ENCODE data around the gene CLNK. TPM values are rescaled to one million over a fixed set of nuclear protein-coding genes. Genes with fewer than 3 reads are reported as not detected.

Gene CLNK
- polyA plus RNA-seq, 4 donors, result 0.04 to 0.31 TPM; not detected in 2

DNA sequence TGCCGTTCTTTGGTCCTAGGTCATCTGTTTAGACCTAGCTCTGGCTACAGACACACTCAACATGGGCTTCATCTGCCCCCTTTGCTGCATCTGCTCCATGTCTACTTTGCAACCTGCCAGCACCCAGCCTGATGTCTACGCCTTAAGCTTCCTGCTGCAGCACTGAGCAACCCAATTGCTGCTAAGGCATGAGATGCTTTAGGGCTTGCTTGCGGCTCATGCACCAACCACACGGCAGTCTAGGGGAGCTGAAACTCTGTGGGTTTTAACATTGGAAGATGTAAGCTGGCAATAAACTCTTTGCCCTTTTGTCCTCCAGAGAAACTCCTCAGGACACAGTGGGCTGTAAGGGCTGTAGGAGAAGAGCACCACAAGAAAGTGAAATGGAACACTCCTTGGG, 11.7 kb upstream of the CLNK start:
- 87 to 92% (median 91%) methylated on average over 4 of the region's 4 CpGs for WGBS, 3 donors
- no peaks in the 10 kb centered on the region for H3K4me1 ChIP-seq (ENCODE audit: control insufficient read depth in 3 of 3, insufficient read depth in 2 of 3, low read depth in 1 of 3, low read length in 2 of 3)
- H3K27me3 ChIP-seq (ENCODE audit: control insufficient read depth in 3 of 3, insufficient read depth in 3 of 3, low read length in 3 of 3), result no peaks in the 10 kb centered on the region
- H3K4me3 ChIP-seq (ENCODE audit: low read depth in 1 of 3, low read length in 3 of 3), result no peak overlapping the region
- FAIRE-seq, result no peak
- no peak overlapping the region for H3K27ac ChIP-seq (ENCODE audit: low read depth in 1 of 3, low read length in 2 of 3)
- H3K9me3 ChIP-seq (ENCODE audit: control insufficient read depth in 2 of 2, insufficient read depth in 1 of 2, low read depth in 1 of 2, low read length in 1 of 2), result peaks cover 0 to 5% of the 10 kb centered on the region in 2 donors
- DNase-seq, result no peak
- H3K36me3 ChIP-seq (ENCODE audit: control insufficient read depth in 3 of 3, insufficient read depth in 2 of 3, low read depth in 1 of 3, low read length in 3 of 3), result no peaks in the 10 kb centered on the region

DNA sequence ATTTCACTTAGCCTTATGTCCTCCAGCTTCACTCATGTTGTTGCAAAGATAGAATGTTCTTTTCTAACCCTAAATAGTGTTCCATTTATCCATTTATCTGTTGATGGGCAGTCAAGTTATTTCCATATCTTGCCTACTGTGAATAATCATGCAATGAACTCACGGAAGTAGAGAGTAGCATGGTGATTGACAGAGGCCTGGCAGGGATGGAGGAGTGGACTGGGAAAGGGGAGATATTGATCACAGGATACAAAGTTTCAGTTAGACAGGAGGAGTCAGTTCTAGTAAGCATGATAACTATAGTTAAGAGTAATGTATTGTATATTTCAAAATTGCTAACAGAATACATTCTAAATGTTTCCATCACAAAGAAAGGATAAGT, 10.3 kb upstream of the CLNK start:
- peak in 1 of 2 donors; percentile 32 for DNase-seq
- Histone ChIP-seq H3K27me3 (ENCODE audit: control insufficient read depth in 3 of 3, insufficient read depth in 3 of 3, low read length in 3 of 3) (no peaks in the 10 kb centered on the region), H3K4me3 (ENCODE audit: low read depth in 1 of 3, low read length in 3 of 3) (no peak overlapping the region), H3K9me3 (ENCODE audit: control insufficient read depth in 2 of 2, insufficient read depth in 1 of 2, low read depth in 1 of 2, low read length in 1 of 2) (peaks cover 0 to 5% of the 10 kb centered on the region in 2 donors), H3K27ac (ENCODE audit: low read depth in 1 of 3, low read length in 2 of 3) (no peak overlapping the region), H3K4me1 (ENCODE audit: control insufficient read depth in 3 of 3, insufficient read depth in 2 of 3, low read depth in 1 of 3, low read length in 2 of 3) (no peaks in the 10 kb centered on the region), H3K36me3 (ENCODE audit: control insufficient read depth in 3 of 3, insufficient read depth in 2 of 3, low read depth in 1 of 3, low read length in 3 of 3) (no peaks in the 10 kb centered on the region)
- no peak for FAIRE-seq
- 54 to 74% (median 67%) methylated on average over 1 of the region's 1 CpG for WGBS, 3 donors

DNA sequence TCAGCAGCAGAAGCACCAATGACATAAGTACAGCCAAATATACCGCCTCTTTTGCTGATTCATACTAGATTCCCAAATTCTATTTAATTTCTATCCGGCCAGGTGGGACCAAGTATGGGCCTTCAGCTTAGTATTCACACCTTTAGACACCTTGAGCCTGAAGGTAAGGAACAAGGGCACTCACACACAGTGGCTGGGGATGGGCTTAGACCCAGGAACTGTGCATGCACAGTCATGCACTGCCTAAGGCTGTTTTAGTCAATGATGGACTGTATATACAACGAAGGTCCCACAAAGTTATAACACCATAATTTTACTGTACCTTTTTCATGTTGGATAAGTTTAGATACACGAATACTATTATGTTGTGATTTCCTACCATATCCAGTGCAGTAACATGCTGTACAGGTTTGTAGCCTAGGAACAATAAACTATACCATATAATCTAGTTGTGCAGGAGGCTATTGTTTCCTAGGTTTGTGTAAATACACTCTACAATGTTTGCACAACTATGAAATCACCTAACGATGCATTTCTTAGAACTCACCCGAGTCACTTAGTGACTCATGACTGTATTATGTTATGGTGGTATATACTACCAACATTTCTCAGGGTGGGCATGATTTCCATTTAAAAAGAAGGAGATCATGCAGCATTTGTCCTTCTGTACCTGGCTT, 9.7 kb upstream of the CLNK start:
- peaks cover 0 to 5% of the 10 kb centered on the region in 2 donors for H3K9me3 ChIP-seq (ENCODE audit: control insufficient read depth in 2 of 2, insufficient read depth in 1 of 2, low read depth in 1 of 2, low read length in 1 of 2)
- H3K4me1 ChIP-seq (ENCODE audit: control insufficient read depth in 3 of 3, insufficient read depth in 2 of 3, low read depth in 1 of 3, low read length in 2 of 3), result no peaks in the 10 kb centered on the region
- DNase-seq (peak in 1 of 2 donors; percentile 30), FAIRE-seq (no peak)
- H3K27me3 ChIP-seq (ENCODE audit: control insufficient read depth in 3 of 3, insufficient read depth in 3 of 3, low read length in 3 of 3), result no peaks in the 10 kb centered on the region
- H3K27ac ChIP-seq (ENCODE audit: low read depth in 1 of 3, low read length in 2 of 3), result no peak overlapping the region
- 55 to 78% (median 57%) methylated on average over 6 of the region's 6 CpGs for WGBS, 3 donors
- no peak overlapping the region for H3K4me3 ChIP-seq (ENCODE audit: low read depth in 1 of 3, low read length in 3 of 3)
- H3K36me3 ChIP-seq (ENCODE audit: control insufficient read depth in 3 of 3, insufficient read depth in 2 of 3, low read depth in 1 of 3, low read length in 3 of 3), result no peaks in the 10 kb centered on the region

DNA sequence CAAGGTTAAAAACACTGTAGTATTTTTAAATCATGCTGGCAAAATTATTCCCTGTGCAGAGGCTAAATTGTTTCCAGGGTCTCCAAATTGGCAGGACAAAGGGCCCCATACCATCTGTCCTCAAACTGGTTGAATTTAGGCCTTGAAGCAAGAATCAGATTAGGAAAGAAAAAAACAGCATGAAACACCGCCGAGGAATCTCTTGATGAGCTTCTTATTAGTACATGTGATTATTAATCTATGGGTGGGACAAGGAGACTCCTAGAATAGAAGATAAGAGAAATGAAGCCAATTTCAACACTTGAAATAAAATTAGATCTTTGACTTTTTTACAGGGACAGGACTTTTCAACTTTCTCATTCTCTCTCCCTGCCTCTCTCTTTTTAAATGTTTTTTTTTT, 7.1 kb upstream of the CLNK start:
- FAIRE-seq, result no peak
- WGBS, 3 donors, result 36 to 64% (median 44%) methylated on average over 2 of the region's 2 CpGs
- H3K4me3 ChIP-seq (ENCODE audit: low read depth in 1 of 3, low read length in 3 of 3), result no peak overlapping the region

DNA sequence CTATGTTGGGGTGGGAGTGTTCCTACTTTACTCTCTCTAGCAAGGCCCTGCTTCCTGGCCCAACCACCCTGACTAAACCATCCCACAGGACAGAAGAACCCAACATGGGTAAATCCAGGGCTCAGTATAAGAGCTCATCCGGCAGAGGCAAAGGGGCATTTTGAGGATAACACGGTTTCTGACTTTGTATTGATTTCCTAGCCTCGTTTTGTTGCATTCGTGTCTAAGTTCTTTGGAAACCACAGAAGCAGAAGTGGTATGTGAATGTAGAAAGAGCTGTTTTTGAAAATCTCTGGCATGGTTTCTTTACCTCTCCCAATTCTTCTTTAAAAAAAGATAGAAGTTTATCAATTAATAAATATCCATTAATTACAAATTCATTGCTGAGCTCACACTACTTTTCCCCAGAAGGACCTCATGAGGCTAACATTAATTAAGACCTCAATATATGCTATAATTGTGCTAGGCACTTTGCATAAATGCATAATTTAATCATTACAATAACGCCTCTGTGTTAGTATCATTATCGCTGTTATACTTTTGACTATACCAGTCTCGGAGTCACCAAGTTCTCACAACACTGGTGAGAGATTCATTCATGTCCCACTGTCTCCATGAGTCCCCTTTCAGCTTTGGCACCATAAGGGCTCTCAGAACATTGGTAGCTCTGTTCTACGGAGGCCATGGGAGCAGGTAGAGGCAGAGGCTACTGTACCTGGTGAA, 5.8 kb upstream of the CLNK start:
- 78 to 87% (median 84%) methylated on average over 8 of the region's 8 CpGs for WGBS, 3 donors
- no peak for FAIRE-seq

More for the DNA sequence above, 7.1 kb upstream of the CLNK start:
- H3K36me3 ChIP-seq (ENCODE audit: control insufficient read depth in 3 of 3, insufficient read depth in 2 of 3, low read depth in 1 of 3, low read length in 3 of 3), result no peaks in the 10 kb centered on the region
- H3K27ac ChIP-seq (ENCODE audit: low read depth in 1 of 3, low read length in 2 of 3), result no peak overlapping the region
- H3K27me3 ChIP-seq (ENCODE audit: control insufficient read depth in 3 of 3, insufficient read depth in 3 of 3, low read length in 3 of 3), result no peaks in the 10 kb centered on the region
- H3K9me3 ChIP-seq (ENCODE audit: control insufficient read depth in 2 of 2, insufficient read depth in 1 of 2, low read depth in 1 of 2, low read length in 1 of 2), result no peaks in the 10 kb centered on the region
- DNase-seq, result no peak
- H3K4me1 ChIP-seq (ENCODE audit: control insufficient read depth in 3 of 3, insufficient read depth in 2 of 3, low read depth in 1 of 3, low read length in 2 of 3), result no peaks in the 10 kb centered on the region

DNA sequence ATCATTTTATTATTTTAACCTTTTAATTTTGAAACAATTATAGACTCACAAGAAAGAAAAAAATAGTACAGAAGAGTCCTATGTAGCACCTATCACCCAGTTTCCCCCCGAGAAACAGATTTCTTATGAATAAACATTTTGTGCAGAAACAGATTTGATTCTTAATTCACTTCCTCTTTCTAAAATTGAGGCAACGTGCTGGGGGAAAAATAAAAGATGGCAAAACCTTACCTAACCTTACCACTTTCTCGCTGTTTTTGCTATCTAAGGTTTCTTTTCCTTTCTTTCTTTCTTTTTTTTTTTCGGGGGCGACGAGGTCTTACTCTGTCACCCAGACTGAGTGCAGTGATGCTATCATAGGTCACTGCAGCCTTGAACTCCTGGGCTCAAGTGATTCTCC, 4.3 kb upstream of the CLNK start:
- FAIRE-seq (no peak), DNase-seq (no peak)
- no peaks in the 10 kb centered on the region for H3K36me3 ChIP-seq (ENCODE audit: control insufficient read depth in 3 of 3, insufficient read depth in 2 of 3, low read depth in 1 of 3, low read length in 3 of 3)
- H3K27me3 ChIP-seq (ENCODE audit: control insufficient read depth in 3 of 3, insufficient read depth in 3 of 3, low read length in 3 of 3), result no peaks in the 10 kb centered on the region
- no peak overlapping the region for H3K4me3 ChIP-seq (ENCODE audit: low read depth in 1 of 3, low read length in 3 of 3)
- no peak overlapping the region for H3K27ac ChIP-seq (ENCODE audit: low read depth in 1 of 3, low read length in 2 of 3)
- WGBS, 3 donors, result 71 to 84% (median 82%) methylated on average over 6 of the region's 6 CpGs
- H3K9me3 ChIP-seq (ENCODE audit: control insufficient read depth in 2 of 2, insufficient read depth in 1 of 2, low read depth in 1 of 2, low read length in 1 of 2), result no peaks in the 10 kb centered on the region
- H3K4me1 ChIP-seq (ENCODE audit: control insufficient read depth in 3 of 3, insufficient read depth in 2 of 3, low read depth in 1 of 3, low read length in 2 of 3), result no peaks in the 10 kb centered on the region

More for the DNA sequence above, 5.8 kb upstream of the CLNK start:
- no peak overlapping the region for H3K27ac ChIP-seq (ENCODE audit: low read depth in 1 of 3, low read length in 2 of 3)
- no peaks in the 10 kb centered on the region for H3K4me1 ChIP-seq (ENCODE audit: control insufficient read depth in 3 of 3, insufficient read depth in 2 of 3, low read depth in 1 of 3, low read length in 2 of 3)
- H3K9me3 ChIP-seq (ENCODE audit: control insufficient read depth in 2 of 2, insufficient read depth in 1 of 2, low read depth in 1 of 2, low read length in 1 of 2), result no peaks in the 10 kb centered on the region
- H3K4me3 ChIP-seq (ENCODE audit: low read depth in 1 of 3, low read length in 3 of 3), result no peak overlapping the region
- H3K27me3 ChIP-seq (ENCODE audit: control insufficient read depth in 3 of 3, insufficient read depth in 3 of 3, low read length in 3 of 3), result no peaks in the 10 kb centered on the region
- H3K36me3 ChIP-seq (ENCODE audit: control insufficient read depth in 3 of 3, insufficient read depth in 2 of 3, low read depth in 1 of 3, low read length in 3 of 3), result no peaks in the 10 kb centered on the region
- no peak for DNase-seq

DNA sequence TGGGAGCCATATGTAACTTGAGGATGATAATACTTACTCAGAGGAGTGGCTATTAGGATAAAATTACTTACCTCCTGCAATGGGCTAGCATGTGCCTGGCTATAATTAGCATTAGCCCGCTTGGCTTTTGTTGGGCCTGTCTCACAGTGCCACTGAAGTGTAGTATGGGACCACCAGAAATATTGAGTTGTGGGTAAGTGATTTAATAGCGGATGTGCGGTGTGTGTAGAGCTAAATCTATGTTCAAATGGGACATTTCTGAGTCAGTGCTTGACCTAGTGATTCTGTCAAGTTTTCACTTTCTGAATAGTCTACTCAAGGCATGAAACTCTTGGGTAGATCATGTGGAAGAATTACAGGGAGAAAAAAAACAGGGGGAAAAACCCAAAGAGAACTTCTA, 3.5 kb upstream of the CLNK start:
- Histone ChIP-seq H3K9me3 (ENCODE audit: control insufficient read depth in 2 of 2, insufficient read depth in 1 of 2, low read depth in 1 of 2, low read length in 1 of 2) (no peaks in the 10 kb centered on the region), H3K36me3 (ENCODE audit: control insufficient read depth in 3 of 3, insufficient read depth in 2 of 3, low read depth in 1 of 3, low read length in 3 of 3) (no peaks in the 10 kb centered on the region), H3K27me3 (ENCODE audit: control insufficient read depth in 3 of 3, insufficient read depth in 3 of 3, low read length in 3 of 3) (no peaks in the 10 kb centered on the region), H3K27ac (ENCODE audit: low read depth in 1 of 3, low read length in 2 of 3) (no peak overlapping the region), H3K4me3 (ENCODE audit: low read depth in 1 of 3, low read length in 3 of 3) (no peak overlapping the region), H3K4me1 (ENCODE audit: control insufficient read depth in 3 of 3, insufficient read depth in 2 of 3, low read depth in 1 of 3, low read length in 2 of 3) (no peaks in the 10 kb centered on the region)
- 86 to 90% (median 89%) methylated on average over 3 of the region's 3 CpGs for WGBS, 3 donors
- DNase-seq, result no peak
- no peak for FAIRE-seq

DNA sequence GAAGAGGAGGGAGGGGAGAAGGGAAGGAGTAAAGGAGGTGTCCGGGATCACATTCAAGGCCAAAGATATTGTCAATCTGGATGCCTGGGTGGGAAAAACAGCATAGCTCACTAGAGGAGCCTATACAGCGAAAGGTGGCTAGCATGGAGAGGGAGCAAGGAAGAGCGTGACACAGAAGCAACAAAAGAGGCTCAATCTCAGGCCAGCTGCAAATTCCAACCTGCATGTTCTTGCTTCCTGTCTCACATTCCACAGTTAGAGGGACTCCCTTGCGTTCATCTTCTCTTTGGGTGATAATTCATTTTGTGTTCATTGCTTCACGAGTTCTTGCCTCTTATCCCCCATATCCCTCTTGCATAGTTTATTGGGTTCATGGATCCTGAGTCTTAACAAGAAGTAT, 3.0 kb upstream of the CLNK start:
- Histone ChIP-seq H3K27me3 (ENCODE audit: control insufficient read depth in 3 of 3, insufficient read depth in 3 of 3, low read length in 3 of 3) (no peaks in the 10 kb centered on the region), H3K36me3 (ENCODE audit: control insufficient read depth in 3 of 3, insufficient read depth in 2 of 3, low read depth in 1 of 3, low read length in 3 of 3) (no peaks in the 10 kb centered on the region), H3K27ac (ENCODE audit: low read depth in 1 of 3, low read length in 2 of 3) (no peak overlapping the region), H3K4me3 (ENCODE audit: low read depth in 1 of 3, low read length in 3 of 3) (no peak overlapping the region), H3K4me1 (ENCODE audit: control insufficient read depth in 3 of 3, insufficient read depth in 2 of 3, low read depth in 1 of 3, low read length in 2 of 3) (no peaks in the 10 kb centered on the region), H3K9me3 (ENCODE audit: control insufficient read depth in 2 of 2, insufficient read depth in 1 of 2, low read depth in 1 of 2, low read length in 1 of 2) (no peaks in the 10 kb centered on the region)
- no peak for DNase-seq
- 84 to 92% (median 86%) methylated on average over 5 of the region's 5 CpGs for WGBS, 3 donors
- FAIRE-seq, result no peak
